ENCODE data around the gene SLC25A51. TPM values are rescaled to one million over a fixed set of nuclear protein-coding genes. Genes with fewer than 3 reads are reported as not detected.

The SLC25A51 gene
- total and polyA plus RNA-seq, 2 experiments from 2014 or later: 5.3 to 22.0 TPM

GRCh38 chr9:37870799-37871176 is 33.1 kb downstream of the SLC25A51 start:
- no peaks in the 10 kb centered on the region for H4K20me1 ChIP-seq (replicated peaks; ENCODE audit: insufficient read depth)
- no peaks in the 10 kb centered on the region; the same call in 1 of the 2 replicates for H3K9me2 ChIP-seq (ENCODE audit: insufficient read depth)
- no peaks in the 10 kb centered on the region for H3K36me3 ChIP-seq (ENCODE audit: insufficient read depth)
- peaks cover under 1% of the 10 kb centered on the region; the same call in 2 of the 3 replicates for H3K9me3 Mint-ChIP-seq
- H3K4me3 Mint-ChIP-seq: no peak overlapping the region
- H3F3A ChIP-seq (replicated peaks; ENCODE audit: low read depth): no peaks in the 10 kb centered on the region
- DNase-seq (ENCODE audit: low spot score) (no peak), ATAC-seq (no peak)
- no peaks in the 10 kb centered on the region for H3K79me2 ChIP-seq (replicated peaks; ENCODE audit: insufficient read depth)
- H3K27me3 Mint-ChIP-seq (ENCODE audit: insufficient read depth, low read depth, poor library complexity): no peaks in the 10 kb centered on the region
- H3K27me3 ChIP-seq (ENCODE audit: insufficient read depth): no peaks in the 10 kb centered on the region
- TF ChIP-seq JUNB (IDR thresholded peaks at IDR 0.05; ENCODE audit: unreplicated experiment) (no peak), CREB1 (CRISPR knock-in tag; IDR thresholded peaks at IDR 0.05; ENCODE audit: low read depth) (no peak), EZH2phosphoT487 (IDR thresholded peaks at IDR 0.05; ENCODE audit: unreplicated experiment) (no peak), NANOG (IDR thresholded peaks at IDR 0.05; ENCODE audit: borderline replicate concordance) (no peak), ZNF462 (CRISPR knock-in tag; IDR thresholded peaks at IDR 0.05) (no peak), ETS1 (IDR thresholded peaks at IDR 0.05) (no peak), EZH2 (IDR thresholded peaks at IDR 0.05; ENCODE audit: low read depth, unreplicated experiment) (no peak), STAT1 (IDR thresholded peaks at IDR 0.05; ENCODE audit: unreplicated experiment) (no peak), CTCF (conservative IDR thresholded peaks at IDR 0.05; ENCODE audit: low read depth in 2 of 2) (no peak), POLR2AphosphoS5 (IDR thresholded peaks at IDR 0.05; ENCODE audit: low read depth) (no peak), ZNF114 (CRISPR knock-in tag; IDR thresholded peaks at IDR 0.05) (no peak), REST (IDR thresholded peaks at IDR 0.05; ENCODE audit: unreplicated experiment) (no peak)
- H3K4me1 Mint-ChIP-seq: no peaks in the 10 kb centered on the region
- H3K4me1 ChIP-seq (ENCODE audit: insufficient read depth): no peaks in the 10 kb centered on the region
- H3K4me3 ChIP-seq: no peak overlapping the region
- H3K36me3 Mint-ChIP-seq (ENCODE audit: low read depth): peaks cover 5% of the 10 kb centered on the region; the same call in 2 of the 3 replicates
- H3K27ac ChIP-seq (ENCODE audit: low read depth): no peak overlapping the region
- H3K27ac Mint-ChIP-seq: no peak overlapping the region
- H2AFZ ChIP-seq: no peak overlapping the region
- H3K4me2 ChIP-seq: no peak overlapping the region

All from GM23338 (cell line).